H9 (cell line): ENCODE measurements around the gene KIF5A. TPM values are rescaled to one million over a fixed set of nuclear protein-coding genes. Genes with fewer than 3 reads are reported as not detected.

Experiments
- DNase-seq: peaks from one replicate; pipeline ENCODE4 v3.0.0-alpha.2; 2017
- H2AFZ ChIP-seq: one replicate; pipeline ENCODE4 v1.6.1; 2013; ENCODE audit warnings: mild to moderate bottlenecking, low read length, control low read depth, moderate library complexity
- H2AK5ac ChIP-seq: 2 replicates; pipeline ENCODE4 v1.6.1; 2013; ENCODE audit warnings: low read length, control low read depth, mixed read lengths; ENCODE audit not compliant: insufficient read length
- H2BK120ac ChIP-seq: one replicate; pipeline ENCODE4 v1.6.1; 2013; ENCODE audit warnings: low read depth, mild to moderate bottlenecking, low read length, control low read depth, inconsistent platforms; ENCODE audit not compliant: poor library complexity, severe bottlenecking
- H2BK12ac ChIP-seq: 2 replicates; pipeline ENCODE4 v1.6.1; 2013; ENCODE audit warnings: low read length, control low read depth, mixed read lengths, low read depth; ENCODE audit not compliant: insufficient read length
- H2BK15ac ChIP-seq: 2 replicates; pipeline ENCODE4 v1.6.1; 2013; ENCODE audit warnings: low read depth, low read length, control low read depth
- H2BK20ac ChIP-seq: one replicate; pipeline ENCODE4 v1.6.1; 2013; ENCODE audit warnings: low read depth, mild to moderate bottlenecking, low read length, control low read depth, inconsistent platforms; ENCODE audit not compliant: poor library complexity, severe bottlenecking
- H2BK5ac ChIP-seq: 2 replicates; pipeline ENCODE4 v1.6.1; 2013; ENCODE audit warnings: low read length, control low read depth, mixed read lengths; ENCODE audit not compliant: insufficient read length
- H3K14ac ChIP-seq: 2 replicates; pipeline ENCODE4 v1.6.1; 2013; ENCODE audit warnings: low read length, control low read depth; ENCODE audit not compliant: insufficient read depth
- H3K18ac ChIP-seq: 2 replicates; pipeline ENCODE4 v1.6.1; 2013; ENCODE audit warnings: low read depth, mild to moderate bottlenecking, mixed read lengths, low read length, control low read depth; ENCODE audit not compliant: insufficient read length
- H3K23ac ChIP-seq: 2 replicates; pipeline ENCODE4 v1.6.1; 2013; ENCODE audit warnings: low read length, control low read depth, mixed read lengths, low read depth; ENCODE audit not compliant: insufficient read length
- H3K23me2 ChIP-seq: 2 replicates; pipeline ENCODE4 v1.6.1; 2013; ENCODE audit warnings: low read depth, mild to moderate bottlenecking, mixed read lengths, low read length, control low read depth; ENCODE audit not compliant: insufficient read length, poor library complexity, severe bottlenecking
- H3K27ac ChIP-seq: 2 replicates; pipeline ENCODE4 v1.5.1; 2013; ENCODE audit warnings: low read length, control low read depth, mixed read lengths, low read depth; ENCODE audit not compliant: insufficient read length
- H3K27me3 ChIP-seq: 2 replicates; pipeline ENCODE4 v1.6.1; 2013; ENCODE audit warnings: low read length, control low read depth, inconsistent platforms; ENCODE audit not compliant: insufficient read depth
- H3K4ac ChIP-seq: 2 replicates; pipeline ENCODE4 v1.6.1; 2013; ENCODE audit warnings: low read depth, mild to moderate bottlenecking, control low read depth, inconsistent platforms, low read length, moderate library complexity
- H3K4me1 ChIP-seq: 2 replicates; pipeline ENCODE4 v1.6.1; 2013; ENCODE audit warnings: low read length, control low read depth, inconsistent platforms; ENCODE audit not compliant: insufficient read depth
- H3K4me2 ChIP-seq: 2 replicates; pipeline ENCODE4 v1.6.1; 2013; ENCODE audit warnings: low read length, control low read depth, mixed read lengths; ENCODE audit not compliant: insufficient read length, insufficient read depth
- H3K56ac ChIP-seq: 2 replicates; pipeline ENCODE4 v1.6.1; 2013; ENCODE audit warnings: low read depth, mild to moderate bottlenecking, mixed read lengths, low read length, control low read depth; ENCODE audit not compliant: insufficient read length
- H3K79me1 ChIP-seq: 2 replicates; pipeline ENCODE4 v1.6.1; 2013; ENCODE audit warnings: low read depth, mild to moderate bottlenecking, moderate library complexity, low read length, control low read depth, inconsistent platforms; ENCODE audit not compliant: insufficient read depth, poor library complexity, severe bottlenecking
- H3K79me2 ChIP-seq: 2 replicates; pipeline ENCODE4 v1.6.1; 2013; ENCODE audit warnings: low read length, control low read depth, inconsistent platforms; ENCODE audit not compliant: insufficient read depth
- H3K9ac ChIP-seq: 2 replicates; pipeline ENCODE4 v1.6.1; 2013; ENCODE audit warnings: low read length, control low read depth, mixed read lengths; ENCODE audit not compliant: insufficient read length; ENCODE audit errors: extremely low read depth
- H3K9me3 ChIP-seq: one replicate; pipeline ENCODE4 v1.6.1; 2013; ENCODE audit warnings: low read depth, low read length, inconsistent platforms; ENCODE audit not compliant: control insufficient read depth
- H3T11ph ChIP-seq: one replicate; pipeline ENCODE4 v1.6.1; 2013; ENCODE audit warnings: mild to moderate bottlenecking, low read length, control low read depth, inconsistent platforms
- H4K20me1 ChIP-seq: one replicate; pipeline ENCODE4 v1.6.1; 2013; ENCODE audit not compliant: control insufficient read depth, insufficient read length, insufficient read depth
- H4K5ac ChIP-seq: 2 replicates; pipeline ENCODE4 v1.6.1; 2013; ENCODE audit warnings: low read depth, mild to moderate bottlenecking, mixed read lengths, low read length, control low read depth; ENCODE audit not compliant: insufficient read length
- H4K8ac ChIP-seq: replicated peaks from 2 replicates; pipeline ENCODE4 v1.6.1; 2013; ENCODE audit warnings: low read length, control low read depth, mixed read lengths, low read depth; ENCODE audit not compliant: insufficient read length
- H4K91ac ChIP-seq: 2 replicates; pipeline ENCODE4 v1.6.1; 2013; ENCODE audit warnings: low read depth, mild to moderate bottlenecking, moderate library complexity, mixed read lengths, low read length, control low read depth; ENCODE audit not compliant: insufficient read length
- H3K27ac Mint-ChIP-seq, 3 experiments: 2 replicates in 2 of 3; 3 replicates in 1 of 3; pipeline ENCODE4 v1.8.0; 2020 to 2021; ENCODE audit warnings: mixed read lengths in 3 of 3, mild to moderate bottlenecking in 1 of 3, moderate library complexity in 1 of 3
- H3K27me3 Mint-ChIP-seq: 2 replicates; pipeline ENCODE4 v1.8.0; 2021; ENCODE audit warnings: low read depth, mild to moderate bottlenecking, moderate library complexity, mixed read lengths
- H3K36me3 Mint-ChIP-seq, 3 experiments: 2 replicates in 2 of 3; 3 replicates in 1 of 3; pipeline ENCODE4 v1.8.0; 2020 to 2021; ENCODE audit warnings: low read depth in 3 of 3, mixed read lengths in 3 of 3; ENCODE audit not compliant: insufficient read depth in 1 of 3
- H3K4me1 Mint-ChIP-seq, 2 experiments: 2 replicates each; pipeline ENCODE4 v1.8.0; 2020; ENCODE audit warnings: mixed read lengths in 2 of 2
- H3K4me3 Mint-ChIP-seq, 2 experiments: 2 replicates in 1 of 2; 3 replicates in 1 of 2; pipeline ENCODE4 v1.8.0; 2020 to 2021; ENCODE audit warnings: mild to moderate bottlenecking in 2 of 2, mixed read lengths in 2 of 2, moderate library complexity in 1 of 2
- H3K9me3 Mint-ChIP-seq, 2 experiments: 2 replicates in 1 of 2; 3 replicates in 1 of 2; pipeline ENCODE4 v1.8.0; 2020; ENCODE audit warnings: mild to moderate bottlenecking in 2 of 2, mixed read lengths in 2 of 2, moderate library complexity in 1 of 2
- WGBS: extraction: QIAGEN DNeasy Blood & Tissue Kit; methylation state at CpG from one replicate; pipeline ENCODE4 v1.1.7; 2013; ENCODE audit warnings: missing lambda C conversion rate, low lambda C conversion rate, mixed read lengths; ENCODE audit not compliant: insufficient read length; ENCODE audit errors: extremely low coverage; 5-methylcytosine and 5-hydroxymethylcytosine counted together
- total RNA-seq: library from RNA; stranded (reverse); gene quantifications from 2 replicates; pipeline ENCODE4 v1.2.1, GENCODE V29; 2021
- TF ChIP-seq, protein P1 (sequence below): fragments of 200-600 bp; sonication (generic); conservative IDR thresholded peaks from 3 replicates; pipeline ENCODE4 v1.8.0; 2021; ENCODE audit warnings: antibody characterized with exemption, mild to moderate bottlenecking

Gene KIF5A
- total RNA-seq, 1 experiment from 2014 or later = 18.5 TPM

DNA sequence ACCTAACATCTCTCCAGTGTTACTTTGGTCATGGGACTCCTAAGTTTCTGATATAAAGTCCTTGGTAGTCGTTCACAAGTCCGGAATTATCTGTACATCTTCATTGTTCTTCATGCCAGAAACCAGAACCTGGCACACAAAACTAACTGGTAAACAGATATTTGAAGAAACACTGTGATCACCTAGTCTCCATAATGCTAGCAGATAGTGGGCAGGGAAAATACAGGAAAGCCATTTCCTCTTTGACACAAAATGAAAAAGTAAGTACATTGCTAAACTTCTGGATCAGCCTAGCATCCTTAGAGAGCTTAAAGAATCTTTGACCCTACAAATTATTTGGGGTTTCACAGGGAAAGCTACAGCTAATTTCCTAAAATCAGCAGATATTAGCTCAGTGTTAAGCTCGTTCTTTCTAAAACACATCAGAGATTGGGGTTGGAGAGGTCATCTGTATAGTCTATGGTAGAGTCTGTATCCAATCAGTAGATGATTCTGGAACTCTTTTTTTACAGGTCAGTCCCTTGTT is 34.4 kb upstream of the KIF5A start:
- no peak overlapping the region for H4K91ac ChIP-seq
- H3K79me1 ChIP-seq = no peaks in the 10 kb centered on the region
- H2AK5ac ChIP-seq = no peak overlapping the region
- no peak overlapping the region for H2BK15ac ChIP-seq
- H3K27ac ChIP-seq = no peak overlapping the region
- H3K4ac ChIP-seq = no peak overlapping the region
- no peak overlapping the region for H2BK12ac ChIP-seq
- no peak overlapping the region for H4K8ac ChIP-seq
- H4K20me1 ChIP-seq = no peaks in the 10 kb centered on the region
- 0 out of 2 replicates have a peak, but pooled peaks cover 1% of the 10 kb centered on the region for H3K79me2 ChIP-seq
- H4K5ac ChIP-seq = no peak overlapping the region
- no peak overlapping the region for H3K9ac ChIP-seq
- no peak overlapping the region for H3K4me3 Mint-ChIP-seq
- no peak overlapping the region for H3T11ph ChIP-seq
- H3K23ac ChIP-seq = no peak overlapping the region
- no peaks in the 10 kb centered on the region for H3K9me3 ChIP-seq
- TF ChIP-seq, protein P1, sequence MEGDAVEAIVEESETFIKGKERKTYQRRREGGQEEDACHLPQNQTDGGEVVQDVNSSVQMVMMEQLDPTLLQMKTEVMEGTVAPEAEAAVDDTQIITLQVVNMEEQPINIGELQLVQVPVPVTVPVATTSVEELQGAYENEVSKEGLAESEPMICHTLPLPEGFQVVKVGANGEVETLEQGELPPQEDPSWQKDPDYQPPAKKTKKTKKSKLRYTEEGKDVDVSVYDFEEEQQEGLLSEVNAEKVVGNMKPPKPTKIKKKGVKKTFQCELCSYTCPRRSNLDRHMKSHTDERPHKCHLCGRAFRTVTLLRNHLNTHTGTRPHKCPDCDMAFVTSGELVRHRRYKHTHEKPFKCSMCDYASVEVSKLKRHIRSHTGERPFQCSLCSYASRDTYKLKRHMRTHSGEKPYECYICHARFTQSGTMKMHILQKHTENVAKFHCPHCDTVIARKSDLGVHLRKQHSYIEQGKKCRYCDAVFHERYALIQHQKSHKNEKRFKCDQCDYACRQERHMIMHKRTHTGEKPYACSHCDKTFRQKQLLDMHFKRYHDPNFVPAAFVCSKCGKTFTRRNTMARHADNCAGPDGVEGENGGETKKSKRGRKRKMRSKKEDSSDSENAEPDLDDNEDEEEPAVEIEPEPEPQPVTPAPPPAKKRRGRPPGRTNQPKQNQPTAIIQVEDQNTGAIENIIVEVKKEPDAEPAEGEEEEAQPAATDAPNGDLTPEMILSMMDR = no peak
- H3K9me3 Mint-ChIP-seq = no peaks in the 10 kb centered on the region
- no peaks in the 10 kb centered on the region; the same call in 1 of the 2 replicates for H3K4me1 ChIP-seq
- no peak for DNase-seq
- H3K4me2 ChIP-seq = no peak overlapping the region
- no peak overlapping the region for H2BK20ac ChIP-seq
- peaks cover 12 to 16% of the 10 kb centered on the region in 2 experiments for H3K4me1 Mint-ChIP-seq
- no peak overlapping the region for H3K18ac ChIP-seq
- no peak overlapping the region for H2AFZ ChIP-seq
- peaks cover 11% of the 10 kb centered on the region for H3K23me2 ChIP-seq
- peak overlapping the region in 1 of 3 experiments; percentile 53; a peak in 1 of 7 replicates for H3K27ac Mint-ChIP-seq
- no peak overlapping the region for H2BK120ac ChIP-seq
- 0 out of 2 replicates have a peak, but pooled peaks cover 2% of the 10 kb centered on the region for H3K27me3 Mint-ChIP-seq
- no peaks in the 10 kb centered on the region for H3K27me3 ChIP-seq
- H3K56ac ChIP-seq = no peak overlapping the region
- peaks cover 69 to 87% (median 77%) of the 10 kb centered on the region in 3 experiments for H3K36me3 Mint-ChIP-seq
- H2BK5ac ChIP-seq = no peak overlapping the region
- no CpG with 5 or more reads among the region's 3 CpGs for WGBS
- no peak overlapping the region for H3K14ac ChIP-seq
